ENCODE data around the gene CDK5R1.

CDK5R1 gene

GRCh38 chr17:32494621-32495358 lies 8.0 kb downstream of the CDK5R1 start:
- DNase-seq: no peak

GRCh38 chr17:32495359-32496231 lies 8.8 kb downstream of the CDK5R1 start:
- DNase-seq: no peak

GRCh38 chr17:32496395-32497073 lies 9.7 kb downstream of the CDK5R1 start:
- DNase-seq: no peak

- no peak for DNase-seq
Observed at GRCh38 chr17:32497431-32498205, 10.8 kb downstream of the CDK5R1 start.

- no peak for DNase-seq
Observed at GRCh38 chr17:32498391-32498790, 11.6 kb downstream of the CDK5R1 start.

- no peak for DNase-seq
Observed at GRCh38 chr17:32502013-32502412, 15.2 kb downstream of the CDK5R1 start.

- no peak for DNase-seq
Observed at GRCh38 chr17:32502710-32503109, 15.9 kb downstream of the CDK5R1 start.

- no peak for DNase-seq
Observed at GRCh38 chr17:32503251-32504165, 16.7 kb downstream of the CDK5R1 start.

GRCh38 chr17:32504166-32504990 lies 17.6 kb downstream of the CDK5R1 start:
- DNase-seq: no peak

GRCh38 chr17:32508926-32509325 lies 22.1 kb downstream of the CDK5R1 start:
- no peak for DNase-seq

- no peak for DNase-seq
Observed at GRCh38 chr17:32510466-32510865, 23.7 kb downstream of the CDK5R1 start.

- no peak for DNase-seq
Observed at GRCh38 chr17:32512328-32512727, 25.5 kb downstream of the CDK5R1 start.

GRCh38 chr17:32513579-32513978 lies 26.8 kb downstream of the CDK5R1 start:
- no peak for DNase-seq

- no peak for DNase-seq
Observed at GRCh38 chr17:32514606-32515005, 27.8 kb downstream of the CDK5R1 start.

- DNase-seq: no peak
Observed at GRCh38 chr17:32515677-32516383, 29.0 kb downstream of the CDK5R1 start.

GRCh38 chr17:32516450-32516849 lies 29.7 kb downstream of the CDK5R1 start:
- DNase-seq: no peak

- no peak for DNase-seq
Observed at GRCh38 chr17:32516940-32517701, 30.3 kb downstream of the CDK5R1 start.

GRCh38 chr17:32517982-32518381 lies 31.2 kb downstream of the CDK5R1 start:
- no peak for DNase-seq

- no peak for DNase-seq
Observed at GRCh38 chr17:32518646-32519227, 31.9 kb downstream of the CDK5R1 start.

All from KG1 (cell line).